Measurements from ENCODE around the gene CADPS.

GRCh38 chr3:62644493-62644892 lies 230.7 kb downstream of the CADPS start:
- no peak for TF ChIP-seq CTCF (IDR thresholded peaks at IDR 0.05; ENCODE audit: poor library complexity)
- TF ChIP-seq EZH2 (IDR thresholded peaks at IDR 0.05; ENCODE audit: borderline replicate concordance), result no peak
- no peak for TF ChIP-seq EZH2phosphoT487 (IDR thresholded peaks at IDR 0.05; ENCODE audit: low read depth, severe bottlenecking, unreplicated experiment)

Data from hepatocyte (in vitro differentiated cells).